Kidney (tissue), 14 donors: ENCODE results near the gene RNF186. TPM values are rescaled to one million over a fixed set of nuclear protein-coding genes. Genes with fewer than 3 reads are reported as not detected.

ENCODE experiments used
- DNase-seq, 5 donors: peaks; one replicate each; pipeline ENCODE4 v3.0.0-alpha.2; 2013 to 2020
- FAIRE-seq: peaks from 2 replicates; lab custom pipeline; 2012; peaks lifted over from hg19 to GRCh38; lab: Jason Lieb, UNC
- H3K27ac ChIP-seq, 2 donors: one replicate each; pipeline ENCODE4 v1.7.0; 2013; ENCODE audit warnings: low read depth in 2 of 2, low read length in 2 of 2, inconsistent platforms in 1 of 2
- H3K27me3 ChIP-seq: one replicate; pipeline ENCODE4 v1.7.1; 2013; ENCODE audit warnings: low read length, inconsistent platforms; ENCODE audit not compliant: control insufficient read depth, insufficient read depth
- H3K36me3 ChIP-seq, 3 donors: one replicate each; pipeline versions ENCODE4 v1.7.0 to v1.7.1; 2013; ENCODE audit warnings: low read length in 3 of 3, control low read depth in 1 of 3, inconsistent platforms in 1 of 3; ENCODE audit not compliant: insufficient read depth in 3 of 3, control insufficient read depth in 2 of 3
- H3K4me1 ChIP-seq, 3 donors: one replicate each; pipeline versions ENCODE4 v1.7.0 to v1.7.1; 2013; ENCODE audit warnings: low read length in 3 of 3, inconsistent platforms in 1 of 3, low read depth in 1 of 3; ENCODE audit not compliant: control insufficient read depth in 2 of 3, insufficient read depth in 2 of 3
- H3K4me3 ChIP-seq, 3 donors: one replicate each; pipeline versions ENCODE4 v1.7.0 to v1.8.1; 2013; ENCODE audit warnings: low read length in 3 of 3, control low read depth in 1 of 3, inconsistent platforms in 1 of 3
- H3K9ac ChIP-seq, 3 donors: one replicate each; pipeline versions ENCODE4 v1.7.0 to v1.7.1; 2013; ENCODE audit warnings: low read length in 3 of 3, control low read depth in 1 of 3, inconsistent platforms in 1 of 3
- H3K9me3 ChIP-seq, 3 donors: one replicate each; pipeline versions ENCODE4 v1.7.0 to v1.7.1; 2013; ENCODE audit warnings: low read length in 3 of 3, control low read depth in 1 of 3, inconsistent platforms in 1 of 3; ENCODE audit not compliant: control insufficient read depth in 2 of 3, insufficient read depth in 1 of 3
- intact Hi-C: fragments of 100-400 bp; cut with DNase I; formaldehyde crosslinking; loops from one replicate; pipeline ENCODE4 v1.11.1; 2022
- polyA plus RNA-seq: library from polyadenylated mRNA; stranded (reverse); fragments of 350-450 nt; fragmentation: Illumina TruSeq; extraction: RNeasy Lipid Tissue Mini Kit (QIAGEN cat#74804); gene quantifications from one replicate; pipeline ENCODE4 v1.2.3, GENCODE V29; 2014; ENCODE audit warnings: low read depth, low replicate concordance; ENCODE audit not compliant: insufficient read depth
- total RNA-seq: library from RNA; stranded (reverse); fragmentation: NEBNext Ultra II Directional; extraction: Animal tissue kit (Norgen Biotek cat#: 25700); gene quantifications from one replicate; pipeline ENCODE4 v1.2.1, GENCODE V29; 2021
- TF ChIP-seq, protein P1 (sequence below): IDR thresholded peaks from 3 replicates; pipeline ENCODE4 v1.5.1; 2012; ENCODE audit warnings: mild to moderate bottlenecking, moderate library complexity, borderline replicate concordance; ENCODE audit not compliant: insufficient read depth; ENCODE audit errors: extremely low read depth
- donor health status: control.
- donor health status: control.
- donor health status: control.
- donor health status: control.
- donor health status: control.
- donor health status: DM: yes; HTN: yes; CAD: no.
- donor health status: Normal renal cell carcinoma (clear cell type).

The RNF186 gene
- total and polyA plus RNA-seq, 2 donors from 2014 or later, result 2.7 to 111 TPM

DNA sequence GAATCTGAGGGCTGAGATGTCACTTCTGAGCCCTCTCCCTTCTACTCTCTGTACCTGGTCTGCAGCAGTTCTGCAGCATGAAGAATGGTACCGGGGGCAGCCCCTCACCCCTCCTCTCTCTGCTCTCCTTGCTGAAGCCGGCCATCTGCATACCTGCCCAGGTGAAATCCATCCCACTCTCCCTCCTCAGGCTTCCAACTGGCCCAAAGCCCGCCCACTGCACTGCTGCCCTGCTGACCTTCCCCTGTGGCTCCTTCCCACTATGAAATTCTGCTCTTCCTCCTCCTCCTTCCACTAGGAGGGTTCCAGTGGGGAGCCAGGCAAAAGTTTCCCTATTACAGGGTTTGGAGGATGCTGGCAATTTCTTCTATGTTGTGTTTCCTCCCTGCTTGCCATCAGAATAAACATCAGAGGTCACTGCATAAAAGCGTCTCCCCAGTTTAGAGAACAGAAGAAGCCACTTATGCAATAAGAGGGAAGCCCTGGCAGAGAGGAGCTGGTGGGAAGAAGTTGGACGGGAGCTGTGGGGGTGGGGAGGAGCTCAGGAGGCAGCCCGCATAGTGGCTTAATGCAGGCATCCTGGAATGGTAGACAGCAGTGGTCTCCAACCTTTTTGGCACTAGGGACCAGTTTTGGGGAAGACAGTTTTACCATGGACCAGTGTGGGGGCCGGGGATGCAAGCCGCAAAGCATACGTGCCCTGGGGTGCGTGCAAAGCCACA is 45.7 kb downstream of the RNF186 start:
- FAIRE-seq (no peak), DNase-seq (no peak)
- TF ChIP-seq, protein P1, sequence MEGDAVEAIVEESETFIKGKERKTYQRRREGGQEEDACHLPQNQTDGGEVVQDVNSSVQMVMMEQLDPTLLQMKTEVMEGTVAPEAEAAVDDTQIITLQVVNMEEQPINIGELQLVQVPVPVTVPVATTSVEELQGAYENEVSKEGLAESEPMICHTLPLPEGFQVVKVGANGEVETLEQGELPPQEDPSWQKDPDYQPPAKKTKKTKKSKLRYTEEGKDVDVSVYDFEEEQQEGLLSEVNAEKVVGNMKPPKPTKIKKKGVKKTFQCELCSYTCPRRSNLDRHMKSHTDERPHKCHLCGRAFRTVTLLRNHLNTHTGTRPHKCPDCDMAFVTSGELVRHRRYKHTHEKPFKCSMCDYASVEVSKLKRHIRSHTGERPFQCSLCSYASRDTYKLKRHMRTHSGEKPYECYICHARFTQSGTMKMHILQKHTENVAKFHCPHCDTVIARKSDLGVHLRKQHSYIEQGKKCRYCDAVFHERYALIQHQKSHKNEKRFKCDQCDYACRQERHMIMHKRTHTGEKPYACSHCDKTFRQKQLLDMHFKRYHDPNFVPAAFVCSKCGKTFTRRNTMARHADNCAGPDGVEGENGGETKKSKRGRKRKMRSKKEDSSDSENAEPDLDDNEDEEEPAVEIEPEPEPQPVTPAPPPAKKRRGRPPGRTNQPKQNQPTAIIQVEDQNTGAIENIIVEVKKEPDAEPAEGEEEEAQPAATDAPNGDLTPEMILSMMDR, result no peak
- Histone ChIP-seq H3K27ac (no peak overlapping the region), H3K4me1 (peaks cover 0 to 9% (median 0%) of the 10 kb centered on the region in 3 donors), H3K9ac (no peak overlapping the region), H3K9me3 (no peaks in the 10 kb centered on the region), H3K36me3 (peaks cover 0 to 9% (median 8%) of the 10 kb centered on the region in 3 donors), H3K4me3 (no peak overlapping the region), H3K27me3 (no peaks in the 10 kb centered on the region)
- intact Hi-C loops, result no loop called here

DNA sequence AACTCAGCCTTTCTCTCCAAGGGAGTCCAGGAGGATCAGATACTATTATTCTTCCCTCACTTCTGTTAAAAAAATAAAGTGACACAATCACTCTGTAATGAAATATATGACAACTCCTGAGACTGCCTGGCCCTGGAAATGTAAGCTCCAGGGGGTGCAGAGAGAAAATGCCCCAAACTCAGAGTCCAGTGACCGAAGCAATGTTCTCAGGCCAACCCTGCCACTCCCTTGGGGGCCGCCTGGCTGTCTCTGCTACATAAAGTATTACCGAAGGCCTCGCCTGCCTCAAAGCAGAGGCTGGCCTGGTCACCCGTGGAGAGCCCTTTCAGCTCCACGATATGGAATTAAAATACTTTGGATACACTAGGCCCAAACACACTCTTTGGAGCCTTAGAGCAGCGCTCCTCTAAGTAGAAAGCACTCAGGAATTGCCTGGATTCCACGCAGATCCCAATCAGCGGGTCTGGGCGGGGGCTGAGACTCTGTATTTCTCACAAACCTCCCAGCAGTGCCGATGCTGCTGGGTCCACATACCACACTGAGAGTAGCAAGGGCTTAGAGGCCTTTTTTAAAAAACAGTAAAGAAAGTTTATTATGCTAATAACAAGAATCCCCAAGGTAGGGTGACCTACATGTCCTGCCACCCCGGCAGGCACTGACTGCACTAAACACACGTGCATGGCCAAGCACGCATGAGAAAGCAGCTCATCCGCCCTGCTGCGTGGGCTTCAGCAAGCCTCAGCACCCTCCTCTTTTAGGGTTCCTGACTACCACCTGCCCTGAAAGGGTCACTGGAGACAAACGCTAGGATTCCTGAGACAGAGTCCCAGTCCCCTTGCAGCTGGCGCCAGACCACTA is 46.5 kb downstream of the RNF186 start:
- FAIRE-seq (no peak), DNase-seq (peak in 1 of 5 donors; percentile 24)
- Histone ChIP-seq H3K36me3 (peaks cover 0 to 9% (median 8%) of the 10 kb centered on the region in 3 donors), H3K9ac (no peak overlapping the region), H3K27ac (peak overlapping the region in 1 of 2 donors; percentile 24), H3K9me3 (no peaks in the 10 kb centered on the region), H3K4me3 (no peak overlapping the region), H3K4me1 (peaks cover 0 to 9% (median 0%) of the 10 kb centered on the region in 3 donors), H3K27me3 (no peaks in the 10 kb centered on the region)
- intact Hi-C loops, result no loop called here
- TF ChIP-seq, protein P1, result no peak

DNA sequence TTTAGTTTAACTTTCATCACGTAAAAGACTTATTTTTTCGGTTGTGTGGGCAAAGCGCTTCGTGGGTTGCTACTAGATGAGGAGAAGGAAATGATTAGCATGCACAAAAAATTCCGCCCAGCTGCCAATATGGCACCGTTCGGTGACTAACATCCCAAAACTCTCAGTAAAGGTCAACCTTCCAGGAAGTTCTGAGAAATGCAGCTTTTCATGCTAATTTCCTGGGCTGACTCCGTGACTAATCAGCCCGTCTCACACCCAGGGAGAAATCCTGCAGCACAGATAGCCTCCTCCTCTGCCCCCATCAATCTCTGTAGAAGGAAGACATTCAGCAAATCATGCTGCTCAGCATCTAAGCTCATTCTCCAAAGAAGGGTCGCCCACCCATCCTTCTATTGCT is 49.5 kb downstream of the RNF186 start:
- peaks cover 0 to 5% (median 3%) of the 10 kb centered on the region in 3 donors for H3K36me3 ChIP-seq
- peak overlapping the region; percentile 59 to 66 for H3K27ac ChIP-seq
- no peaks in the 10 kb centered on the region for H3K27me3 ChIP-seq
- H3K9me3 ChIP-seq, result no peaks in the 10 kb centered on the region
- H3K4me1 ChIP-seq, result peaks cover 0 to 9% (median 0%) of the 10 kb centered on the region in 3 donors
- TF ChIP-seq, protein P1, result no peak
- H3K4me3 ChIP-seq, result no peak overlapping the region
- DNase-seq (no peak), FAIRE-seq (no peak)
- no peak overlapping the region for H3K9ac ChIP-seq
- intact Hi-C loops, result no loop called here
